HG02610 (cell line): Measurements from ENCODE around the gene SPRYD4.
"Not testable (repeated sequence)": the region's sequence is repeated elsewhere in the genome, so short reads cannot be mapped to it uniquely, and the experiment has no call there.

Experiments used
- ATAC-seq: cut with Tn5 transposase; IDR thresholded peaks from one replicate; pipeline ENCODE4 v1.9.1; 2021; ENCODE audit warnings: mild to moderate bottlenecking, moderate library complexity; ENCODE audit not compliant: unreplicated experiment

The SPRYD4 gene

DNA sequence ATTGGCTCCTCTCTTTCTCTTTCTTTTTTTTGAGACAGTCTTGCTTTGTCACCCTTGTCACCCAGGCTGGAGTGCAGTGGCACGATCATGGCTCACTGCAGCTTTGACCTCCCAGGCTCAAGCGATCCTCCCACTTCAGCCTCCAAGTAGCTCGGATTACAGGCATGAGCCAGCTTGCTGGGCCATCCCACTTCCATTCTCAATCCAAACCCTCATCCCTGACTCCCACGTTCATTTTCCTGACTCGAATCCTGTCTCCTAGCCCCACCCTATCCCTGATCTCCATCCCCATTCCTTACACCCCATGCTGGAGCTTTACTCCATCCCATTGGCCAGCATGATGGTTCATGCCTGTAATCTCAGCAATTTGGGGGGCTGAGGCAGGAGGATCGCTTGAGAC, 7.8 kb downstream of the SPRYD4 start:
- ATAC-seq, result no peak

DNA sequence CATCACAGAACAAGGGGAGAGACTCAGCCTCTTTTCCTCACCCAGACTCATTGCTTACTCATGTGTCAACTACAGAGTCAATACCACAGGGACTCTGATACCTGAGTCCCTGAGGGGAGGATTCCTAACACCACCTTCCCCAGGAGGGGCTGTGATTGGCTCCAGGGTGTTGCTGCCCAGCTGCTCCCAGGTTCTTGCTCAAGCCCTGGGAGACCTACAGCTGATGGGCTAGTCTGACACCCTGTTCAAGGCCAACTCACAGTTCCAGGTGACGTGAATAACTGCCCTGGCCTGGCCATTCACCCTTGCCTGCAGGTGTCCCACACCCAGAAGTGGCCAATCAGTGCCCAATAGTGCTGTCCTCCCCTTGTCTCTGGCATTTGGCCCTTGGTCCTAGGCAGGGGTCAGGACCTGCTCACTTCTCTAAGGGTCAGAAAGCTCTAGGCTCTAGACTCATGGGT, 8.6 kb downstream of the SPRYD4 start:
- ATAC-seq, result no peak

DNA sequence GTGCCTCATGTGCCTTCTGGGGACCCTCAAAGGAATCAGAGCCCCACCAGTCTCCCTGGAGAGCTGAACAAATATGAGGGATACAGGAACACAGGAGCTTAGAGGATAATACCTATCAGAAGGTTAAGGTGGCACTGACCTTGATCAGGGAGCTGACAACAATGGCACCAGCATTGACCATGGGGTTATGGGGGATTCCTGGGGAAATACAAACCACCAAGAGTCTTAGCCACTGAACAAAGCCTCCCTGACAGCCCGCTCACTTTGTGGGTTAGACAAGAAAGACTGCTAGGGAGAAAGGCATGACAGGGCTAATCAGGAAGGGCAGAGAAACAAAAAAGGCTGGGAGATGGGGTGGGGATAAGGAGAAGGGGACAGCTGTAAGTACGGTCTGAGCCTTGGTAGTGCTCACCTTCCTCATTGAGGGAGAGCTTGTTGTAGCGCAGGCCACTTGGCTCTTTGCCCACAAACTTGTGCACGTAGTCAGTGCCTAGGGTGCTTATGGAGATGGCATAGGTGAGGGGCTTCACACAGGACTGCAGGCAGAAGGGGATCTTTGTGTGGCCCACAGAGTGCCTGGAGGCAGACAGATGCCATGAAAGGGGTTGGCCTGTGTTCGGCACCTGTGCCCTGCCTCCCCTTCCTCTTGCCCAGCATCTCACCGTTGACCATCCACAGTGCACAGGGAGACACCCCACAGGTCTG, 9.3 kb downstream of the SPRYD4 start:
- no peak for ATAC-seq

DNA sequence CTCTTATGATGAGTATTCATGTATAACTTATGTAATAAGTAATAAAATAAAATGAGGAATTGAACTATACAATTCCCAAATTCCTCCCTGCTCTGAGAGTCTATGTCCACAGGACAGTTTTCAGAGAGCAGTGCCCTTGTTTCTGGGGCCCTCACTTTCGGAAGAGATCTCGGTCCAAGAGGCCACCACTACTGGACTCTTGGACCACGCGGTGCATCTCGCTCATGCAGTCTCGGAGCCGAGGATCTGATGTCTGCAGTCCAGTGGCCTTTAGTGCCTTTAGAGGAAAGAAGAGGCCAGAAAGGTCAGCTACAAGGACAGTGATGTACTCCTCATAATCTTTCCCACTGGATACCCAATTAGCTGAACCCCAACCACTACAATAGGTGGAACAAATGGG, 11.2 kb downstream of the SPRYD4 start:
- ATAC-seq, result no peak

DNA sequence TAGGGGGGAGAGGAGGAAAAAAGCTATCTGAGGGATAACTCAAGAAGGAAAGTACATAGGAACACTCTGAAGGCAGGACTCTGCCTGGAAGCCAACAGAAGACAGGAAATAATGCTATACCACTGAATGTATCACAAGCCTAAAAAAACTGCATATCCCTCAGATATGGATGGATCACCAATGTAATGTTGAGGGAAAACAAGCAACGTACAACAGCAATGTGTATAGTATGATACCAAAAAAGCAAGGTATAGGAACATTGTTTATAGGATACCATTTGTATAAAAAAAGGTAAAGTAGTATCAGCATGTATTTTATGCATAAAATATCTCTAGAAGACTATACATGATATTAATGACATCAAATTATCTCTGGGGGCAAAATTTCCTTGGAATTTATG, 16.2 kb downstream of the SPRYD4 start:
- ATAC-seq, result no peak

DNA sequence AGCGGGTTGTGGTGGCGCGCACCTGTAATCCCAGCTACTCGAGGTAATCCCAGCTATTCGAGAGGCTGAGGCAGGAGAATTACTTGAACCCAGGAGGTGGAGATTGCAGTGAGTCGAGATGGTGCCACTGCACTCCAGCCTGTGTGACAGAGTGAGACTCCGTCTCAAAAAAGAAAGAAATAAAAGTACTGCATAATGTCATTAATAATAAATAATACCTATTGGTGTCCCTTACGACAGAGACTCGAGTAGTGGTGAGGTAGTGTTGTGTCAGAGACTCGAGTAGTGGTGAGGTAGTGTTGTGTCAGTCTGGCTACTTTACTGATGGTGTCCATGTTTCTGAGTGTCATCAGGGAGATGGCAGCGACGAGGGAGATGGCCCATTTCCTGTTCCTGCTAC, 18.3 kb downstream of the SPRYD4 start:
- no peak for ATAC-seq

DNA sequence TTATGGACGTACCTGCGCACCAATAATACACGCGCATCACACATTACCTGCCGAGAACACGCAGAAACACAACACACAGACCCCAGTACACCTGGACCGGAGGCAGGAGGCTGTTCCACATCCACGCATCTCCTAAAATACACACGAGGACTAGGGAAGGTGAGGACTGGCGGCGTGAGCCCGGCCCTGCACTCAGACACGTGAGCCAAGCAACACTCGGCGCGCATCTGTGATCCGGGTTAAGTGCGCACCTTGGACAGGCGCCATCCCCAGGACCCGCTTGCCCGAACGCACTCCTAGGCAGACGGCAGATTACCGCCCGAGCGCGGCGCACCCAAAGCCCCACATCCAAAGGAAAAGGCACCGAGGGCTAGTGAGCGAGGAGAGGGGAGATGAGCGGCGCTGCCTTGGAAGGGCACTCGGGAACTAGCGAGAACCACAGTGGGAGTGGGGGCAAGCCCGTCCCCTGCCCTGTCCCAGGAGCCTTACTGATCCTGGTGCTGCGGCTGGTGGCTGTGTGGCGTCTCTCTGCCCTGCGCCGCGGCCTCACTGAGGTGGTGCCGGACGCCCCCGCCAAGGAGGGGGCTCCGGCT, 19.2 kb downstream of the SPRYD4 start:
- peak; percentile 13 for ATAC-seq

DNA sequence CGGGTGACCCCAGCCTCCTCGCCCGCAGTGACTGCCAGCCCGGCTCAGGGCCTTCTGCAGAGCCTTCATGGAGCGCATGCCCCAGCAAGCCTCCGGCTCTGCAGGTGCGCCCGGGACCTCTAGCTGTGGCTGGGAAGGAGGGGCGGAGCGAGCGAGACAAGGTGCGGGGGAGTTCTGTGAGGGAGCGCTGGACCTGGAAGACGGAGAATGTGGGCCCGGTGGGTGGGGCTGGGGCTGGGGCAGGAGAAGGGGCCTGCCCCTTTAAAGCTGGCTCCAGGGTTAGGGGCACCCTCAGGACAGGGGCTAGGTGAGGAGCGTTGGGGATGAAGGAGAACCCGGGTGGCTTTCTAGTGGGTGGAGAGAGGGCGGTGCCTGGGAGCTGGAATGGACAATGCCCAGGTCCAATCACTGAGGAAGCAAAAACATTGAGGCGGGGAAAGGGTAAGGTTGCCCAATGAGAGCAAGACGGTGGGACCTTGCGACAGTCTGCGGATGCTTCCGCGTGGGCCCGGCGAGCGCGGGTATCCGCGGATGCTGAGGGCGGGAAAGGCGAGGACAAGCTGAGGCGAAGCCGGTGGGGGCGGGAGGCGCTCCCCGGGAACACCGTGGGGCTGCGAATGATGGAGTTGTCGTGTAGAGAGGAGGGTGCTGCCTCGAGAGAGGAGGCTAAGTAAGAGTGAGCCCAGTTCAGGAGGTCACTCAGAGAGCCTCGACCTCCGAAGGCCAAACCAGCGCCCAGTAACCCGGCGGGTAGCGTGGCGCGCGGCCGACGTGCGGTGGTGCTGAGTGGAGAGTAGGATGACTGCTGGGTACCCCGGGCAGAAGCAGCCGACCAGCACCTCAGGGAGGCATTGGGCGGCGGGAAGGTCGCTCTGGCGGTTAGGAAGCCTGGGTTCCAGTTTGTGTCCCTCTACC, 19.9 kb downstream of the SPRYD4 start, which contains the start of gene GLS2:
Gene GLS2 (minus strand): TSS at position 121 of the 915 bp plus-strand sequence. CDS start 43 bp downstream, at position 78.
- peak; percentile 94 for ATAC-seq

DNA sequence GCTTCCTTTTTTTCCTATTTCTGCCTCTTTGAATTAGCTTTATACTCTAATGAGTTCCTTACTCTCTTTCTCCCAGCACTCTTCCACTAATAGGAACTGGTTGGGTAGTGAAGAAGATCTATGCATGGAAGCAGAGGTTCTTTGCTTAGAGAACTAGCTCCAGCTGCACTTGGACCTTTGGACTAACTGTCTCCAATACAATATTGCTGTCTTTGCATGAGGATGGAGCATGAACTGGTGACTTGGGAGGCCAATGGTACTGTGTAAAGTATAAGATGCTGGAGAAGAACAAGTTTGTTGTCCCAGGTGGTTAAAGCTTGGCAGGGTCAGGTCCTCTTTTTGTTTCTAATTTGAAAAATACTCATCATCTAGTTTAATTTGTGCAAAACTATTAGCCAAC, 22.0 kb downstream of the SPRYD4 start:
- no peak for ATAC-seq

DNA sequence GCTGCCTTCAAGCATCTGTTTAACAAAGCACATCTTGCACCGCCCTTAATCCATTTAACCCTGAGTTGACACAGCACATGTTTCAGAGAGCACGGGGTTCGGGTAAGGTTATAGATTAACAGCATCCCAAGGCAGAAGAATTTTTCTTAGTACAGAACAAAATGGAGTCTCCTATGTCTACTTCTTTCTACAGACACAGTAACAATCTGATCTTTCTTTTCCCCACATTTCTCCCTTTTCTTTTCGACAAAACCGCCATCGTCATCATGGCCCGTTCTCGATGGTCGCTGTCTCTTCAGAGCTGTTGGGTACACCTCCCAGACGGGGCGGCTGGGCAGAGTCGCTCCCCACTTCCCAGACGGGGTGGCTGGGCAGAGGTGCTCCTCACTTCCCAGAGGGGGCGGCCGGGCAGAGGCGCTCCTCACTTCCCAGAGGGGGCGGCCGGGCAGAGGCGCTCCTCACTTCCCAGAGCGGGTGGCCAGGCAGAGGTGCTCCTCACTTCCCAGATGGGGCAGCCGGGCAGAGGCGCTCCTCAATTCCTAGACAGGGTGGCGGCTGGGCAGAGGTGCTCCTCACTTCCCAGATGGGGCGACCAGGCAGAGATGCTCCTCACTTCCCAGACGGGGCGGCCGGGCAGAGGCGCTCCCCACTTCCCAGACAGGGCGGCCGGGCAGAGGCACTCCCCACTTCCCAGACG, 25.2 kb downstream of the SPRYD4 start:
- ATAC-seq, result not testable (repeated sequence)

DNA sequence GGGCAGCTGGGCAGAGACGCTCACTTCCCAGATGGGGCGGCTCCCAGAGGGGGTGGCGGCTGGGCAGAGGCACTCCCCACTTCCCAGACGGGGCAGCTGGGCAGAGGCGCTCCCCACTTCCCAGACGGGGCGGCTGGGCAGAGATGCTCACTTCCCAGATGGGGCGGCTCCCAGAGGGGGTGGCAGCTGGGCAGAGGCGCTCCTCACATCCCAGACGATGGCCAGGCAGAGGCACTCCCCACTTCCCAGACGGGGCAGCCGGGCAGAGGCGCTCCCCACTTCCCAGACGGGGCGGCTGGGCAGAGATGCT, 25.7 kb downstream of the SPRYD4 start:
- not testable (repeated sequence) for ATAC-seq

DNA sequence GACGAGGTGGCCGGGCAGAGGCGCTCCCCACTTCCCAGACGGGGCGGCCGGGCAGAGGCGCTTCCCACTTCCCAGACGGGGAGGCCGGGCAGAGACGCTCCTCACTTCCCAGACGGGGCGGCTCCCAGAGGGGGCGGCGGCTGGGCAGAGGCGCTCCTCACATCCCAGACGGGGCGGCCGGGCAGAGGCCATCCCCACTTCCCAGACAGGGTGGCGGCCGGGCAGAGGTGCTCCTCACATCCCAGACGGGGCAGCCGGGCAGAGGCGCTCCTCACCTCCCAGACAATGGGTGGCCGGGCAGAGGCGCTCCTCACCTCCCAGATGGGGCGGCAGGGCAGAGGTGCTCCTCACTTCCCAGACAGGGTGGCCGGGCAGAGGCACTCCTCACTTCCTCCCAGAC, 26.1 kb downstream of the SPRYD4 start:
- not testable (repeated sequence) for ATAC-seq

DNA sequence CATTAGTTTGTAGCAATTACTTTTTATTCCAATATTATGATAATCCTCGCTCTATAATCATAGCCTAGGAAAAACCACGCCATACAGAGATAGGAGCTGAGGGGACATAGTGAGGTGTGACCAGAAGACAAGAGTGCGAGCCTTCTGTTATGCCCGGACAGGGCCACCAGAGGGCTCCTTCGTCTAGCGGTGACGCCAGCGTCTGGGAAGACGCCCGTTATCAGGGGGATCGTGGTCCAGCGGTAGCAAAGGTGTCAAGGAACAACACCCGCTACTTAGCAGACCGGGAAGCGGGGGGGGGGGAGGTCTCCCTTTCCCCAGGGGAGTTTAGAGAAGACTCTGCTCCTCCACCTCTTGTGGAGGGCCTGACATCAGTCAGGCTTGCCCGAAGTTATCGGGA, 28.3 kb downstream of the SPRYD4 start:
- ATAC-seq, result not testable (repeated sequence)

DNA sequence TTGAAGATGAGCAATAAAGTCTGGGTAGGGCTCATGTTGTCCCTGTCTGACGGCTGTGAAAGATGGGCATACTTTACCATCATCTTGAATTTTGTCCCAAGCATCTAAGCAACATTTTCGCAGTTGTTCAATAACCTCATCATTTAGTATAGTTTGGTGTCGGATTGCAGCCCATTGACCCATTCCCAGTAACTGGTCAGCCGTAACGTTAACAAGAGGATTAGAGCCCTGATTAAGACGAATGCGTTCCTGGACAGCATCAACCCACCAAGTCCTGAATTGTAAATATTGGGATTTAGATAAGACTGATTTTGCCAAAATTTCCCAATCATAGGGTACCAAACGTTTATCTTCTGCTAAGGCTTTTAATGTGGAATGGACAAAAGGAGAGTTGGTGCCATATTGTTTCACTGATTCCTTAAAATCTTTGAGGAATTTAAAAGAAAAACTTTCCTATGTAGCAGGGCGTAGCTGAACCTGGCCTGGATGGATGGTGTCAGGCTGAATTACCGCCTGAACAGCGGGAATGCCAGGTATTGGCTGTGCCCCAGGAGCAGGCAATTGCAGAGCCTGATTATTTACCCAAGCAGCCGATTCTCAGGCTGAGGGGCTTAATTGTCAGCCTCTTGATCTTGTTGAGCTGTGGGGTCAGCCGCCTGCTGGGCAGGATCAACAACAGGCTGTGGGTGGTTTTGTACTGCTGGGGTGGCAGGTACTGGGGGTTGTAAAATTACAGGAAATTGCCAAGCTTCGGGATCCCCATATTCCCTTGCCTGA, 29.9 kb downstream of the SPRYD4 start:
- ATAC-seq, result not testable (repeated sequence)

DNA sequence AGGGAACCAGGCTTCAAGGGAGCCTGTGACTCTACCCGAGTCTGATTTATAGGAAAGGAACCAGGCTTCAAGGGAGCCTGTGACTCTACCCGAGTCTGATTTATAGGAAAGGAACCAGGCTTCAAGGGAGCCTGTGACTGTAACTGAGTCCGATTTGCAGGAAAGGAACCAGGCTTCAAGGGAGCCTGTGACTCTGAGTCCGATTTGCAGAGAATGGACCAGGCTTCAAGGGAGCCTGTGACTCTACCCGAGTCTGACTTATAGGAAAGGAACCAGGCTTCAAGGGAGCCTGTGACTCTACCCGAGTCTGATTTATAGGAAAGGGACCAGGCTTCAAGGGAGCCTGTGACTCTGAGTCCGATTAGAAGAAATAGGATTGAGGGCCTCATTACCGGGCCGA, 31.1 kb downstream of the SPRYD4 start:
- ATAC-seq, result not testable (repeated sequence)

DNA sequence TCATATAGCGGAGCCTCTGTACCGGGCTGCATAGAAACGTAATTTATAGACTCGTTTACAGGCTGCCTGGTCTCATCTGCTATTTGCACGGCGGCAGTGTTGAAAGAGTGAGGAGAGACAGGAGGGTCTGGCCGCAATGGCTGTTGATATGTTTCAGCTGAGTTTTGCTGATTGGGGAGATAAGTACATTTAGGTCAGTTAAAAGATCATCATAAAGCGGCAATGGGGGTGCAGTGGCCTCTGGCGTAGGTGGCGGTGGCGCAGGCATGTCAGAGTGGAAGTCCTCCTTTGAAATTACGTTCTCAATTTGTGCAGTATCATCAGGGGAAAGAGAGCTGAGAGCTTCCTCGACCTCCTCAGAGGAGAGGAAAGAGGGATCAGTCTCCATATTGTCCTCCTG, 31.5 kb downstream of the SPRYD4 start:
- ATAC-seq, result not testable (repeated sequence)

DNA sequence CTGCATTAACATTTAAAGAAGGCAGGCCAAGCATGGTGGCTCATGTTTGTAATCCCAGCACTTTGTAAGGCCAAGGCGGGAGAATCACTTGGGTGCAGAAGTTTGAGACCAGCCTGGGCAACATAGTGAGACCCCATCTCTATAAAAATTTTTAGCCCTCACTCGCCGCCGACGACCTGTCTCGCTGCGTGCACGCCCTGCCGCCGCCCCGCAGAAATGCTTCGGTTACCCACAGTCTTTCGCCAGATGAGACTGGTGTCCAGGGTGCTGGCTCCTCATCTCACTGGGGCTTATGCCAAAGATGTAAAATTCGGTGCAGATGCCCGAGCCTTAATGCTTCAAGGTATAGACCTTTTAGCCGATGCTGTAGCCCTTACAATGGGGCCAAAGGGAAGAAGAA, 42.4 kb downstream of the SPRYD4 start:
- no peak for ATAC-seq

DNA sequence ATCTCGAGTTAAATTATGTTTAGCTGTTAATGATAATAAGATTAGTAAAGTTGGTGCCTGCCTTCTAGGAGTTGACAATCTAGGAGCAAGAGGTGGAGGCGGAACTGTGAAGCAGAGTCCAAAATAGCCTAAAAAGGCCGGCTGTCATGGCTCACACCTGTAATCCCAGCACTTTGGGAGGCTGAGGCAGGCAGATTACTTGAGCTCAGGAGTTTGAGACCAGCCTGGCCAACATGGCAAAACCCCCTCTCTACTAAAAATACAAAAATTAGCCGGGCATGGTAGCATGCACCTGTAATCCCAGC, 45.6 kb downstream of the SPRYD4 start:
- ATAC-seq, result not testable (repeated sequence)

DNA sequence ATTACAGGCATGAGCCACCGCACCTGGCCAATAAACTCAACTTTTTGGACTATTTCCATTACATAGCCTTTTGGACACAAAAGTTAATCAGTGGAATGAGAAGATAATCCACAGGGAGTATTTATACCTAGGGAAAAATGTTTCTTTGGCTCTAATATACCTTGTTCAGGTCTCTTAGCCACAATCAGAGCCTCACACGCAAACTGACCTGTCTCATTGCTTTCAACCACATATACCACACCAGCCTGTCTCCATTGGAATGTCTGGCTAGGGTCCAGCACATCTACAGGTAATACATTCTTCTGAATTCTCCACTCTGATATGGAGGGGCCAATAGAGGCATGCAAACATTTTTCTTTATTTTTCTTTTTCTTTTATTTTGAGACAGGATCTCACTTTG, 49.5 kb downstream of the SPRYD4 start:
- no peak for ATAC-seq

DNA sequence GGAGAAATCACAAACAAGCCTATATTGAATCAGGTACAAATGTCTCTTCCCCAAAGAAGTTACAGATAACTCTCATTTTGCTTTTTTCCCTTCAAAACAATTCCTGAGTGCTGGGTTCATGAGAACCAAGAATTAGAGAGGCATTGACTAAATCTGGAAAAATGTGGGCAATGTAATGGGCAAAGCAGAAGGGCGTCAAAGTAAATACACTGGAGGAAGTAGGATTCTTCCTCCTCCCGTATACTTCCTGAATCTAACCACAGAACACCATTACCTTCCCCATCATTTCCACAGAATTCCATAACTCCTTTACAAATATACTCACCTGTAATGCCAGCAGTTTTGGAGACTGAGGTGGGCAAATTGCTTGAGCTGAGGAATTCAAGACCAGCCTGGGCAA, 50.2 kb downstream of the SPRYD4 start:
- no peak for ATAC-seq

DNA sequence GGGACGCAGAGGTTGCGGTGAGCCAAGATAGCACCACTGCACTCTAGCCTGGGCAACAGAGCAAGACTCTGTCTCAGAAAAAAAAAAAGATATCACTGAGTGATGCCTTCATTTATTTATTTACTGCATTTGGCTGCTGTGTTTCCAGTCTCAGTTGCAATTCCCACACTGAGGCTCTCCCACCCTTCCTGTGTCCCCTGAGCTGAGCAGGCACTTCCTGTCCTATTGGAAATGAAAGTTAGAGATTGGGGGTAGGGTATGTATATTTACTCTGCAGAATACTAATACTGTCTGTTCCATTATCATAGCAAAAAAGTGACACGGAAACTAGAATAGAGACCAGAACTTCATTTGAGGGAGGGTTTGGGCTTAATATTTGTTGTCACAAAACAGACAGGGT, 51.7 kb downstream of the SPRYD4 start:
- no peak for ATAC-seq
